NCI-H146 treated with DMSO at 0.1 percent for 48 hours (cell line): ENCODE data around the gene HS3ST2.
"Not testable (repeated sequence)": the region's sequence is repeated elsewhere in the genome, so short reads cannot be mapped to it uniquely, and the experiment has no call there.

ENCODE experiments used
- DNase-seq: peaks from one replicate; lab custom pipeline; 2025; ENCODE audit not compliant: unreplicated experiment; lab: John Stamatoyannopoulos, UW

Gene HS3ST2

GRCh38 chr16:22813223-22813947 is 577 bp upstream of the HS3ST2 start:
- DNase-seq = no peak

- no peak for DNase-seq
Observed at GRCh38 chr16:22814711-22815105, 746 bp downstream of the HS3ST2 start.

GRCh38 chr16:22815863-22816262 is 1.9 kb downstream of the HS3ST2 start:
- DNase-seq = no peak

GRCh38 chr16:22816475-22816874 is 2.5 kb downstream of the HS3ST2 start:
- no peak for DNase-seq

GRCh38 chr16:22818736-22819135 is 4.8 kb downstream of the HS3ST2 start:
- DNase-seq = not testable (repeated sequence)

- DNase-seq = no peak
Observed at GRCh38 chr16:22838681-22839080, 24.7 kb downstream of the HS3ST2 start.

GRCh38 chr16:22842031-22842430 is 28.1 kb downstream of the HS3ST2 start:
- DNase-seq = not testable (repeated sequence)

- no peak for DNase-seq
Observed at GRCh38 chr16:22843122-22843521, 29.2 kb downstream of the HS3ST2 start.

GRCh38 chr16:22843856-22844255 is 29.9 kb downstream of the HS3ST2 start:
- DNase-seq = no peak

GRCh38 chr16:22844416-22844815 is 30.5 kb downstream of the HS3ST2 start:
- DNase-seq = no peak

- no peak for DNase-seq
Observed at GRCh38 chr16:22847100-22847499, 33.1 kb downstream of the HS3ST2 start.

GRCh38 chr16:22847690-22848089 is 33.7 kb downstream of the HS3ST2 start:
- DNase-seq = no peak

GRCh38 chr16:22848451-22848850 is 34.5 kb downstream of the HS3ST2 start:
- DNase-seq = no peak

GRCh38 chr16:22849517-22849916 is 35.6 kb downstream of the HS3ST2 start:
- DNase-seq = no peak

- DNase-seq = no peak
Observed at GRCh38 chr16:22855231-22855630, 41.3 kb downstream of the HS3ST2 start.

GRCh38 chr16:22857296-22858025 is 43.5 kb downstream of the HS3ST2 start:
- DNase-seq = no peak

GRCh38 chr16:22859925-22860324 is 46.0 kb downstream of the HS3ST2 start:
- no peak for DNase-seq

GRCh38 chr16:22861580-22861979 is 47.6 kb downstream of the HS3ST2 start:
- DNase-seq = no peak

GRCh38 chr16:22862046-22862445 is 48.1 kb downstream of the HS3ST2 start:
- DNase-seq = no peak

GRCh38 chr16:22864375-22864774 is 50.4 kb downstream of the HS3ST2 start:
- DNase-seq = no peak

- DNase-seq = no peak
Observed at GRCh38 chr16:22868593-22869224, 54.7 kb downstream of the HS3ST2 start.

- DNase-seq = no peak
Observed at GRCh38 chr16:22871861-22872260, 57.9 kb downstream of the HS3ST2 start.
